WERI-Rb-1 (cell line): ENCODE results near the gene L3MBTL1.

Experiments used
- DNase-seq: peaks from one replicate; pipeline ENCODE4 v3.0.0-alpha.2; 2020
- H3K27ac ChIP-seq: fragments of 250-450 bp; sonication (Bioruptor Pico); 2 replicates; pipeline ENCODE4 v1.5.1; 2020; ENCODE audit warnings: mild to moderate bottlenecking, moderate library complexity
- H3K27me3 ChIP-seq: fragments of 250-450 bp; sonication (Bioruptor Pico); 2 replicates; pipeline ENCODE4 v1.5.1; 2021; ENCODE audit warnings: mild to moderate bottlenecking, low read depth, moderate library complexity; ENCODE audit not compliant: insufficient read depth, severe bottlenecking
- H3K36me3 ChIP-seq: fragments of 250-450 bp; sonication (Bioruptor Pico); 2 replicates; pipeline ENCODE4 v1.5.1; 2020; ENCODE audit warnings: mild to moderate bottlenecking, moderate library complexity
- H3K4me3 ChIP-seq: 2 replicates; pipeline ENCODE4 v1.5.1; 2011; ENCODE audit warnings: low read depth, mild to moderate bottlenecking, control low read depth, low read length
- H3K9me3 ChIP-seq: fragments of 250-450 bp; sonication (Bioruptor Pico); 2 replicates; pipeline ENCODE4 v1.5.1; 2021; ENCODE audit warnings: mild to moderate bottlenecking, moderate library complexity; ENCODE audit not compliant: severe bottlenecking
- CTCF ChIP-seq: IDR thresholded peaks from 2 replicates; pipeline ENCODE4 v1.5.1; 2011; ENCODE audit warnings: low read depth, mild to moderate bottlenecking, control low read depth, inconsistent platforms, low read length

The L3MBTL1 gene

GRCh38 chr20:43461894-43462659, 45.4 kb upstream of the L3MBTL1 start:
- Histone ChIP-seq H3K27me3 (no peaks in the 10 kb centered on the region), H3K36me3 (peaks cover 82% of the 10 kb centered on the region), H3K4me3 (no peak overlapping the region), H3K27ac (no peak overlapping the region), H3K9me3 (no peaks in the 10 kb centered on the region)
- DNase-seq = no peak
- TF ChIP-seq CTCF = no peak

GRCh38 chr20:43462660-43463526, 44.6 kb upstream of the L3MBTL1 start:
- Histone ChIP-seq H3K4me3 (no peak overlapping the region), H3K27me3 (no peaks in the 10 kb centered on the region), H3K36me3 (peaks cover 80% of the 10 kb centered on the region), H3K9me3 (no peaks in the 10 kb centered on the region), H3K27ac (no peak overlapping the region)
- DNase-seq = no peak
- no peak for TF ChIP-seq CTCF

GRCh38 chr20:43463527-43464218, 43.8 kb upstream of the L3MBTL1 start:
- Histone ChIP-seq H3K9me3 (no peaks in the 10 kb centered on the region), H3K36me3 (peaks cover 77% of the 10 kb centered on the region), H3K4me3 (no peak overlapping the region), H3K27ac (no peak overlapping the region), H3K27me3 (no peaks in the 10 kb centered on the region)
- TF ChIP-seq CTCF = no peak
- DNase-seq = no peak

- Histone ChIP-seq H3K36me3 (peaks cover 75% of the 10 kb centered on the region), H3K27ac (no peak overlapping the region), H3K9me3 (no peaks in the 10 kb centered on the region), H3K27me3 (no peaks in the 10 kb centered on the region), H3K4me3 (no peak overlapping the region)
- no peak for TF ChIP-seq CTCF
- no peak for DNase-seq
These were observed 43.2 kb upstream of the L3MBTL1 start for GRCh38 chr20:43464219-43464790.

GRCh38 chr20:43465625-43465943, 41.9 kb upstream of the L3MBTL1 start:
- H3K4me3 ChIP-seq = no peak overlapping the region
- no peaks in the 10 kb centered on the region for H3K27me3 ChIP-seq
- no peak for DNase-seq
- peaks cover 66% of the 10 kb centered on the region for H3K36me3 ChIP-seq
- no peaks in the 10 kb centered on the region for H3K9me3 ChIP-seq
- H3K27ac ChIP-seq = 0 out of 2 replicates have a peak overlapping the region, but pooled peaks have one; percentile 7
- no peak for TF ChIP-seq CTCF
